ENCODE measurements around the gene LEP. TPM values are rescaled to one million over a fixed set of nuclear protein-coding genes. Genes with fewer than 3 reads are reported as not detected.

Gene LEP
- total RNA-seq, 1 donor from 2014 or later, result not detected

DNA sequence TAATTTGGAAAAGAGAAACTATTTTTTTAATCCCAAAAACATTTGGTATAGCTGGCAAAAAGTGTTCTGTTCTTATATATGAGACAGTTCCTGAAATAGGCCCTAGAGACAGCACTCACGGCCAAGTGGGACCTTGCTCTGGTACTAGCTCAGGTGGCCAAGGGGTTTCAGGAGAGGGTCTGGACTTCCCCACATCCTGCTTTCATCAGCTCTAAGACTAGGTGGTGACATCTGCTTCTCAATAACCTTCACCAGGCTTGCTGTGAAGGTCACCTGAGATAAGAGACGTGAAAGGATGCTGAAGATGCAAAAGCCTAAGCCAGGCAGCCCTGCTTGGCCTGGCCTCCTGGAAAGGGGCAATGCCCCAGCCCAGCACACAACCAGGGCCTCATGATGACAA, 62.1 kb downstream of the LEP start:
- Mint-ChIP-seq H3K9me3 (no peaks in the 10 kb centered on the region), H3K27me3 (ENCODE audit: low read depth) (no peaks in the 10 kb centered on the region), H3K27ac (no peak overlapping the region), H3K36me3 (ENCODE audit: low read depth) (peaks cover 38% of the 10 kb centered on the region), H3K4me3 (ENCODE audit: low read depth) (no peak overlapping the region), H3K4me1 (ENCODE audit: low read depth) (no peaks in the 10 kb centered on the region)
- intact Hi-C loops (cut with micrococcal nuclease), result no loop called here
- DNase-seq (ENCODE audit: low spot score), result no peak

DNA sequence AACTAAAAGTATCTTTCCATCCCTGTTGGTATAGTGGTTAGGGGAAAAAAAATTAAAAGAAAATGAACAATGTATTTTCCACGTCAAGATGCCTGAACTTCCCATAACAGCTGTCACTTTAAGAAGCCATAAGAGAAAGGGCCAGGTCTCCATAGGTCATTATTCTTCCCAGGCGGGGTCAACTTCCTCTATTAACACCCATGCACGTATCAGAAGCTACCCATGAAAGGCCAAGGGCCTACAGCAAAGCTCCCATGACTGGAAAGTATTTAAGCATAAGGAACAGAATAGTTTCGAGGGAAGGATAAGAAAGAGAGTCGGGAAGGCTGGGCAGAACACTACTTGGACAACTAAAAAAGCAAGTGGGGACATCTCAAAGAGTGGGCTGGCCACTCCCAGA, 62.6 kb downstream of the LEP start:
- H3K27ac Mint-ChIP-seq, result no peak overlapping the region
- H3K4me1 Mint-ChIP-seq (ENCODE audit: low read depth), result no peaks in the 10 kb centered on the region
- peaks cover 43% of the 10 kb centered on the region for H3K36me3 Mint-ChIP-seq (ENCODE audit: low read depth)
- H3K4me3 Mint-ChIP-seq (ENCODE audit: low read depth), result no peak overlapping the region
- no peaks in the 10 kb centered on the region for H3K9me3 Mint-ChIP-seq
- H3K27me3 Mint-ChIP-seq (ENCODE audit: low read depth), result no peaks in the 10 kb centered on the region
- intact Hi-C loops (cut with micrococcal nuclease), result no loop called here
- DNase-seq (ENCODE audit: low spot score), result no peak

DNA sequence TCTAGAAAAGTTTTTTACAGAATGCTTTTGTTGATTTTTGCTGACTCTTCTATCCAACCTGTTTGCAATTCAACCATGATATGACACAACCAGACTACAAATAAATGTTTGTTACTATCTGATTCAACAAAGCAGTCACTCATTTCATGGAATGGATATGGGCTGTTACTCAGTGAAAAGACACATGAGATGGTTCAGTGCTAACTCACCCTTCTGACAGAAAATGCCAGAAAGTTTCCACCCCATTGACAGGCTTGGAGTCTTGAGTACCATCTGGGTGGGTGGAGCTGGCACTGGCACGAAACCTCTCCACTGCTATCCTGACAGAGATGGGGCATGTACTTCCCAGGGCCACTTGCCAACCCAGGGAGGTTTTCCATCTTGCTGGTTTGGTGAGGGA, 63.1 kb downstream of the LEP start:
- intact Hi-C loops (cut with micrococcal nuclease), result no loop called here
- Mint-ChIP-seq H3K4me1 (ENCODE audit: low read depth) (no peaks in the 10 kb centered on the region), H3K4me3 (ENCODE audit: low read depth) (no peak overlapping the region), H3K27me3 (ENCODE audit: low read depth) (no peaks in the 10 kb centered on the region), H3K9me3 (no peaks in the 10 kb centered on the region), H3K27ac (no peak overlapping the region), H3K36me3 (ENCODE audit: low read depth) (peaks cover 46% of the 10 kb centered on the region)
- DNase-seq (ENCODE audit: low spot score), result no peak

DNA sequence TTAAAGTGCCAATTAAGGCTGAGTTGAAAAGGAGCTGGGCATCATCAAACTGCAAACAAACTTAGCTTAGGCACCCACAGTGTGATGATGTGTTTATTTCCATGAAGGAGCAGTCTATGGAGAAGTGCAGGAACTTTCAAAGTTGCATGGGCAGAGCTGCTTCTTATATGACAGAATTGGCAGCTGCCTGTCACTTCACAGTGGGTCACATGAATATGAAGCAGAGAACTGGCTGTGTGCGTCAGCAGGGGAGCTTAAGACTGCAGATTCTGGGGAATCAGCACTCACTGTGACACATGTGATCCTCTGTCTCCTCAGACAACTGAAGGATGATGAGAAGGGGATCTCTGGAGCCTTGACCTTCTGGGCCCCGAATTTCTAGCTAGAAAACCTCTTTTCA, 66.0 kb downstream of the LEP start:
- intact Hi-C loops (cut with micrococcal nuclease), result no loop called here
- no peak overlapping the region for H3K27ac Mint-ChIP-seq
- no peak for DNase-seq (ENCODE audit: low spot score)
- no peak overlapping the region for H3K4me3 Mint-ChIP-seq (ENCODE audit: low read depth)
- H3K4me1 Mint-ChIP-seq (ENCODE audit: low read depth), result no peaks in the 10 kb centered on the region
- H3K9me3 Mint-ChIP-seq, result no peaks in the 10 kb centered on the region
- H3K36me3 Mint-ChIP-seq (ENCODE audit: low read depth), result peaks cover 73% of the 10 kb centered on the region
- no peaks in the 10 kb centered on the region for H3K27me3 Mint-ChIP-seq (ENCODE audit: low read depth)

Other genes starting within 250 kb of the LEP start
- 0.16 TPM in 1 of 2 replicates, not detected in the other for gene LRRC4, start 209.8 kb upstream of the LEP start, total RNA-seq
- gene RBM28, start 102.6 kb downstream of the LEP start, total RNA-seq, result 66.7 and 67.7 TPM in 2 replicates
- gene PRRT4, start 120.4 kb downstream of the LEP start, total RNA-seq, result 0.39 and 0.55 TPM in 2 replicates
- gene IMPDH1, start 168.7 kb downstream of the LEP start, total RNA-seq, result 108 and 112 TPM in 2 replicates
- gene HILPDA, start 214.6 kb downstream of the LEP start, total RNA-seq, result 406 and 416 TPM in 2 replicates
- 46.9 and 52.4 TPM in 2 replicates for gene METTL2B, start 235.5 kb downstream of the LEP start, total RNA-seq

Measured in activated T-helper 2 cell treated with anti-CD3 and anti-CD28 coated beads, Interferon-gamma antibody, Interleukin-2, Interleukin-4, amounts not matched to agents 10 μg/mL and 5 μg/mL and 100 μg/mL, durations not matched to agents 14 hours and 24 hours and 36 hours (primary cell).